HepG2 (cell line): Measurements from ENCODE around the gene HNRNPM. TPM values are rescaled to one million over a fixed set of nuclear protein-coding genes. Genes with fewer than 3 reads are reported as not detected.

ENCODE experiments used
- GABPB1 ChIP-seq: IDR thresholded peaks from 2 replicates; pipeline ENCODE4 v1.6.1; 2016; ENCODE audit warnings: mild to moderate bottlenecking, missing genetic modification reagents, moderate library complexity, missing compliant biosample characterization
- HMG20A ChIP-seq: IDR thresholded peaks from 2 replicates; pipeline ENCODE4 v1.6.1; 2016; ENCODE audit warnings: borderline replicate concordance
- HMGXB4 ChIP-seq, 2 experiments: sonication (generic) in 1 of 2; formaldehyde crosslinking in 1 of 2; IDR thresholded peaks; 2 replicates each; pipeline versions ENCODE4 v1.4.0 to v1.6.1; 2018 to 2020; ENCODE audit warnings: missing genetic modification reagents in 2 of 2, borderline replicate concordance in 1 of 2, low read depth in 1 of 2, mild to moderate bottlenecking in 1 of 2, missing biosample characterization in 1 of 2
- ISL2 ChIP-seq: sonication (generic); formaldehyde crosslinking; IDR thresholded peaks from 2 replicates; pipeline ENCODE4 v1.5.0; 2020; ENCODE audit warnings: missing genetic modification reagents
- SPEN ChIP-seq: sonication (generic); formaldehyde crosslinking; IDR thresholded peaks from 2 replicates; pipeline ENCODE4 v1.5.1; 2020; ENCODE audit warnings: low read depth, mild to moderate bottlenecking, missing genetic modification reagents
- ZEB1 ChIP-seq: IDR thresholded peaks from 2 replicates; pipeline ENCODE4 v1.6.1; 2012; ENCODE audit warnings: mild to moderate bottlenecking, low read depth, inconsistent platforms; ENCODE audit not compliant: insufficient replicate concordance
- ZNF484 ChIP-seq: sonication (generic); formaldehyde crosslinking; IDR thresholded peaks from 2 replicates; pipeline ENCODE4 v1.5.1; 2020; ENCODE audit warnings: mild to moderate bottlenecking, low read depth, missing genetic modification reagents, borderline replicate concordance
- polyA plus RNA-seq, 8 experiments: library from polyadenylated mRNA; depleted of rRNA in 3 of 8; stranded (reverse) in 7 of 8; unstranded in 1 of 8; fragments of >200 nt; fragmentation: Illumina TruSeq in 4 of 8; extraction: Trizol in 4 of 8; gene quantifications; 2 replicates each; pipeline versions ENCODE4 v1.2.1 to v1.2.3, GENCODE V29; 2011 to 2016; ENCODE audit warnings: low read depth in 4 of 8, missing spikeins in 1 of 8, mixed read lengths in 1 of 8; ENCODE audit not compliant: insufficient read depth in 1 of 8
- total RNA-seq, 5 experiments: library from RNA; depleted of rRNA; stranded (reverse); fragments of >200 nt; fragmentation: Illumina TruSeq; extraction: Trizol; gene quantifications; 2 replicates each; pipeline ENCODE4 v1.2.3, GENCODE V29; 2016; ENCODE audit warnings: low read depth in 1 of 5
- TF ChIP-seq, protein P1 (sequence below): sonication (generic); formaldehyde crosslinking; IDR thresholded peaks from 2 replicates; pipeline ENCODE4 v1.4.0; 2020; ENCODE audit warnings: missing genetic modification reagents
- TF ChIP-seq, protein P2 (sequence below), 2 experiments: fragments of 450-650 bp in 1 of 2; sonication (generic) in 1 of 2; formaldehyde crosslinking in 1 of 2; IDR thresholded peaks; 2 replicates each; pipeline versions ENCODE4 v1.6.1 to v1.8.0; 2016 to 2022; ENCODE audit warnings: antibody characterized with exemption in 1 of 2, mild to moderate bottlenecking in 1 of 2, missing genetic modification reagents in 1 of 2

Gene HNRNPM
- total and polyA plus RNA-seq, 2 of the 13 experiments (the other 11 are each of a cell fraction or from before 2014, with no cell fraction given), result 56.7 to 102 TPM

DNA sequence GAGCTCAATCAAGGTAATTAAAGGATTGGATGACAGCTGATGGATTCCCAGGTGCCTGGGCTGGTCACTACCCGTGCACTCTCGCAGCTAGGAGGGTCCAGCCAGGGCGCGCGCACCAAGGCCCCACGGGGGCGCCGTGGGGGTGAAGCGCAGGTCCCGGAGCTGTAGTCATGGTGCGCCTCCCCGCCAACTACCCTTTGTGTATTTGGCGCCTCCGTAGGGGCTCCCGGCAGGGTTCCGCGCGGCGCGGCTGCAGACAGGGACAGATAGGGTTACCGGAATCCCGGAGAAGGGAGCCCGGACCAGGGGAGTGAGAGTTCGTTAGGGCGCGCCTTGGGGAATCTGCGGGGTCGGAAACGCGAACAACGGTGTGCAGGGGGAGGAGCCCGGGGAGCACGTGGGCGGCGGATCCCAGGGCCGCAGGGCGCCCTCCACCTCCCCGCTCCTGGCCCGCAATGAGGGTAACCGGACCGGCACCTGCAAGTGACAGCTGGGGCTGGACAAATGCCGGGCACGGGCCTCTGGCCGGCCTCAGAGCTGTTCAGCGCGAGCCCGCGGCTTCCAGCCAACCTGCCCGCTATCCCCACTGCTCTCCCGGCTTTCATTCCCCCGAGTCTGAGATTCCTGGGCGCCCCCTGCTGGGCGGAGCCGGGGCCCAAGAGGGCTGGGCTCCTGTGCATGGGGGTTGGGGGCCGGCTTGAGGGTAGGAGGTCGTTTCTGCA, 61.1 kb downstream of the HNRNPM start (continued):
- TF ChIP-seq HMGXB4 (CRISPR knock-in tag; IDR thresholded peaks at IDR 0.05; ENCODE audit: borderline replicate concordance in 1 of 2, low read depth in 1 of 2) (peak; percentile 87 to 88), ZEB1 (no peak), HMG20A (CRISPR knock-in tag) (no peak), GABPB1 (CRISPR knock-in tag) (peak; percentile 60; the same call in 1 of the 2 replicates), ISL2 (CRISPR knock-in tag) (no peak; the same call in 1 of the 2 replicates), SPEN (CRISPR knock-in tag) (no peak; the same call in 1 of the 2 replicates), ZNF484 (CRISPR knock-in tag) (no peak)
- TF ChIP-seq, protein P1, sequence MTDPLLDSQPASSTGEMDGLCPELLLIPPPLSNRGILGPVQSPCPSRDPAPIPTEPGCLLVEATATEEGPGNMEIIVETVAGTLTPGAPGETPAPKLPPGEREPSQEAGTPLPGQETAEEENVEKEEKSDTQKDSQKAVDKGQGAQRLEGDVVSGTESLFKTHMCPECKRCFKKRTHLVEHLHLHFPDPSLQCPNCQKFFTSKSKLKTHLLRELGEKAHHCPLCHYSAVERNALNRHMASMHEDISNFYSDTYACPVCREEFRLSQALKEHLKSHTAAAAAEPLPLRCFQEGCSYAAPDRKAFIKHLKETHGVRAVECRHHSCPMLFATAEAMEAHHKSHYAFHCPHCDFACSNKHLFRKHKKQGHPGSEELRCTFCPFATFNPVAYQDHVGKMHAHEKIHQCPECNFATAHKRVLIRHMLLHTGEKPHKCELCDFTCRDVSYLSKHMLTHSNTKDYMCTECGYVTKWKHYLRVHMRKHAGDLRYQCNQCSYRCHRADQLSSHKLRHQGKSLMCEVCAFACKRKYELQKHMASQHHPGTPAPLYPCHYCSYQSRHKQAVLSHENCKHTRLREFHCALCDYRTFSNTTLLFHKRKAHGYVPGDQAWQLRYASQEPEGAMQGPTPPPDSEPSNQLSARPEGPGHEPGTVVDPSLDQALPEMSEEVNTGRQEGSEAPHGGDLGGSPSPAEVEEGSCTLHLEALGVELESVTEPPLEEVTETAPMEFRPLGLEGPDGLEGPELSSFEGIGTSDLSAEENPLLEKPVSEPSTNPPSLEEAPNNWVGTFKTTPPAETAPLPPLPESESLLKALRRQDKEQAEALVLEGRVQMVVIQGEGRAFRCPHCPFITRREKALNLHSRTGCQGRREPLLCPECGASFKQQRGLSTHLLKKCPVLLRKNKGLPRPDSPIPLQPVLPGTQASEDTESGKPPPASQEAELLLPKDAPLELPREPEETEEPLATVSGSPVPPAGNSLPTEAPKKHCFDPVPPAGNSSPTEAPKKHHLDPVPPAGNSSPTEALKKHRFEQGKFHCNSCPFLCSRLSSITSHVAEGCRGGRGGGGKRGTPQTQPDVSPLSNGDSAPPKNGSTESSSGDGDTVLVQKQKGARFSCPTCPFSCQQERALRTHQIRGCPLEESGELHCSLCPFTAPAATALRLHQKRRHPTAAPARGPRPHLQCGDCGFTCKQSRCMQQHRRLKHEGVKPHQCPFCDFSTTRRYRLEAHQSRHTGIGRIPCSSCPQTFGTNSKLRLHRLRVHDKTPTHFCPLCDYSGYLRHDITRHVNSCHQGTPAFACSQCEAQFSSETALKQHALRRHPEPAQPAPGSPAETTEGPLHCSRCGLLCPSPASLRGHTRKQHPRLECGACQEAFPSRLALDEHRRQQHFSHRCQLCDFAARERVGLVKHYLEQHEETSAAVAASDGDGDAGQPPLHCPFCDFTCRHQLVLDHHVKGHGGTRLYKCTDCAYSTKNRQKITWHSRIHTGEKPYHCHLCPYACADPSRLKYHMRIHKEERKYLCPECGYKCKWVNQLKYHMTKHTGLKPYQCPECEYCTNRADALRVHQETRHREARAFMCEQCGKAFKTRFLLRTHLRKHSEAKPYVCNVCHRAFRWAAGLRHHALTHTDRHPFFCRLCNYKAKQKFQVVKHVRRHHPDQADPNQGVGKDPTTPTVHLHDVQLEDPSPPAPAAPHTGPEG (CRISPR knock-in tag), result 0 out of 2 replicates have a peak, but pooled peaks have one; percentile 30
- TF ChIP-seq, protein P2, sequence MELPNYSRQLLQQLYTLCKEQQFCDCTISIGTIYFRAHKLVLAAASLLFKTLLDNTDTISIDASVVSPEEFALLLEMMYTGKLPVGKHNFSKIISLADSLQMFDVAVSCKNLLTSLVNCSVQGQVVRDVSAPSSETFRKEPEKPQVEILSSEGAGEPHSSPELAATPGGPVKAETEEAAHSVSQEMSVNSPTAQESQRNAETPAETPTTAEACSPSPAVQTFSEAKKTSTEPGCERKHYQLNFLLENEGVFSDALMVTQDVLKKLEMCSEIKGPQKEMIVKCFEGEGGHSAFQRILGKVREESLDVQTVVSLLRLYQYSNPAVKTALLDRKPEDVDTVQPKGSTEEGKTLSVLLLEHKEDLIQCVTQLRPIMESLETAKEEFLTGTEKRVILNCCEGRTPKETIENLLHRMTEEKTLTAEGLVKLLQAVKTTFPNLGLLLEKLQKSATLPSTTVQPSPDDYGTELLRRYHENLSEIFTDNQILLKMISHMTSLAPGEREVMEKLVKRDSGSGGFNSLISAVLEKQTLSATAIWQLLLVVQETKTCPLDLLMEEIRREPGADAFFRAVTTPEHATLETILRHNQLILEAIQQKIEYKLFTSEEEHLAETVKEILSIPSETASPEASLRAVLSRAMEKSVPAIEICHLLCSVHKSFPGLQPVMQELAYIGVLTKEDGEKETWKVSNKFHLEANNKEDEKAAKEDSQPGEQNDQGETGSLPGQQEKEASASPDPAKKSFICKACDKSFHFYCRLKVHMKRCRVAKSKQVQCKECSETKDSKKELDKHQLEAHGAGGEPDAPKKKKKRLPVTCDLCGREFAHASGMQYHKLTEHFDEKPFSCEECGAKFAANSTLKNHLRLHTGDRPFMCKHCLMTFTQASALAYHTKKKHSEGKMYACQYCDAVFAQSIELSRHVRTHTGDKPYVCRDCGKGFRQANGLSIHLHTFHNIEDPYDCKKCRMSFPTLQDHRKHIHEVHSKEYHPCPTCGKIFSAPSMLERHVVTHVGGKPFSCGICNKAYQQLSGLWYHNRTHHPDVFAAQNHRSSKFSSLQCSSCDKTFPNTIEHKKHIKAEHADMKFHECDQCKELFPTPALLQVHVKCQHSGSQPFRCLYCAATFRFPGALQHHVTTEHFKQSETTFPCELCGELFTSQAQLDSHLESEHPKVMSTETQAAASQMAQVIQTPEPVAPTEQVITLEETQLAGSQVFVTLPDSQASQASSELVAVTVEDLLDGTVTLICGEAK (IDR thresholded peaks at IDR 0.05), result no peak
- TF ChIP-seq, protein P2 (CRISPR knock-in tag; IDR thresholded peaks at IDR 0.05), result peak; percentile 19; the same call in 1 of the 2 replicates
